Endodermal cell (in vitro differentiated cells): Measurements from ENCODE around the gene KMT5B. TPM values are rescaled to one million over a fixed set of nuclear protein-coding genes. Genes with fewer than 3 reads are reported as not detected.
A peak's percentile ranks its signal among the peaks of the same experiment; 100 is the strongest.

Experiments used
- DNase-seq: peaks from one replicate; pipeline ENCODE4 v3.0.0-alpha.2; 2017
- H3K27ac ChIP-seq: 2 replicates; pipeline ENCODE4 v1.5.1; 2013; ENCODE audit warnings: mild to moderate bottlenecking, low read depth, low read length, moderate library complexity
- H3K27me3 ChIP-seq: 2 replicates; pipeline ENCODE4 v1.6.1; 2013; ENCODE audit warnings: mild to moderate bottlenecking, low read length, moderate library complexity; ENCODE audit not compliant: insufficient read depth, control insufficient read depth, poor library complexity, severe bottlenecking
- H3K36me3 ChIP-seq: 2 replicates; pipeline ENCODE4 v1.7.0; 2013; ENCODE audit warnings: mild to moderate bottlenecking, low read length, moderate library complexity; ENCODE audit not compliant: control insufficient read depth, insufficient read depth
- H3K4me1 ChIP-seq: one replicate; pipeline ENCODE4 v1.7.0; 2013; ENCODE audit warnings: low read length; ENCODE audit not compliant: control insufficient read depth, insufficient read depth
- H3K4me3 ChIP-seq: 2 replicates; pipeline ENCODE4 v1.5.1; 2013; ENCODE audit warnings: mild to moderate bottlenecking, low read length, moderate library complexity
- H3K9ac ChIP-seq: 2 replicates; pipeline ENCODE4 v1.6.1; 2013; ENCODE audit warnings: mild to moderate bottlenecking, low read length, moderate library complexity; ENCODE audit not compliant: poor library complexity, severe bottlenecking; ENCODE audit errors: extremely low read depth
- H3K9me3 ChIP-seq: 2 replicates; pipeline ENCODE4 v1.6.1; 2013; ENCODE audit warnings: mild to moderate bottlenecking, low read length, moderate library complexity; ENCODE audit not compliant: control insufficient read depth
- H3K27ac Mint-ChIP-seq: 2 replicates; pipeline ENCODE4 v1.8.0; 2020; ENCODE audit warnings: mixed read lengths
- H3K27me3 Mint-ChIP-seq: 2 replicates; pipeline ENCODE4 v1.8.0; 2021; ENCODE audit warnings: mild to moderate bottlenecking, mixed read lengths; ENCODE audit not compliant: insufficient read depth
- H3K36me3 Mint-ChIP-seq: 2 replicates; pipeline ENCODE4 v1.8.0; 2020; ENCODE audit warnings: low read depth, mixed read lengths
- H3K4me1 Mint-ChIP-seq: 2 replicates; pipeline ENCODE4 v1.8.0; 2020; ENCODE audit warnings: mixed read lengths
- H3K4me3 Mint-ChIP-seq: 2 replicates; pipeline ENCODE4 v1.8.0; 2020; ENCODE audit warnings: mild to moderate bottlenecking, moderate library complexity, mixed read lengths
- H3K9me3 Mint-ChIP-seq: 2 replicates; pipeline ENCODE4 v1.8.0; 2020; ENCODE audit warnings: mild to moderate bottlenecking, mixed read lengths
- CTCF ChIP-seq: fragments of 200-600 bp; sonication (generic); conservative IDR thresholded peaks from 2 replicates; pipeline ENCODE4 v1.5.0; 2021; ENCODE audit warnings: antibody characterized with exemption, mild to moderate bottlenecking
- WGBS, 2 experiments: methylation state at CpG; one replicate each; pipeline versions ENCODE4 v1.1.5 to v1.1.7; 2013; ENCODE audit warnings: missing lambda C conversion rate in 2 of 2, mixed read lengths in 1 of 2; ENCODE audit not compliant: insufficient coverage in 1 of 2, insufficient read length in 1 of 2; 5-methylcytosine and 5-hydroxymethylcytosine counted together
- total RNA-seq, 2 donors: library from RNA; stranded (reverse); fragmentation: NEBNext Ultra II Directional in 1 of 2; extraction: Animal tissue kit (Norgen Biotek cat#: 25700) in 1 of 2; gene quantifications; 2 replicates in 1 of 2; 3 replicates in 1 of 2; pipeline ENCODE4 v1.2.1, GENCODE V29; 2021

KMT5B gene
- total RNA-seq, 2 donors from 2014 or later: 53.3 to 62.3 TPM

DNA sequence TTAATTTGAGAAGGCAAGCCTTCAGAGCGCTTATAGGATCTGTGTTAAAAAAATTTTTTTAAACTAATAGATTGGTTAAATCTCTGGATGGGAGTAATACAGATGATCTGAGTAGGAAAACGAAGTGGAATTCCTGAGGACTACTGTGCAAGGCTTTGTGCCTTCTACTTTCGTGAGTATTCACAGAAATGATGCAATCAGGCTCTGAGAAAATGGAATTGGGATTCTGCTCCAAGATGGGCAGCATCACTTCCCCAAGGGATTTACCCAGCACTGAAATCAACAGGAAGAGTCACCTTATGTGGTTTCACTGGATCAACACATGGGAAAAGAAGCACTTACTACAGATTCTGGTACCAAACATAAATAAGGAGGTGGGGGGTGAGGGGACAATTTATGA is 12.5 kb downstream of the KMT5B start:
- no peaks in the 10 kb centered on the region for H3K27me3 ChIP-seq
- DNase-seq: no peak
- no peak for TF ChIP-seq CTCF
- H3K9ac ChIP-seq: no peak overlapping the region
- Mint-ChIP-seq H3K9me3 (no peaks in the 10 kb centered on the region), H3K36me3 (peaks cover 4% of the 10 kb centered on the region), H3K4me3 (no peak overlapping the region), H3K4me1 (peaks cover 13% of the 10 kb centered on the region), H3K27ac (peak overlapping the region; percentile 1), H3K27me3 (no peaks in the 10 kb centered on the region)
- WGBS, 2 experiments: 90 to 97% methylated on average over 3 of the region's 3 CpGs
- H3K4me1 ChIP-seq: no peaks in the 10 kb centered on the region
- no peak overlapping the region for H3K4me3 ChIP-seq
- no peaks in the 10 kb centered on the region for H3K9me3 ChIP-seq
- no peaks in the 10 kb centered on the region for H3K36me3 ChIP-seq
- no peak overlapping the region for H3K27ac ChIP-seq

- H3K27me3 ChIP-seq: no peaks in the 10 kb centered on the region
- no peak overlapping the region for H3K27ac ChIP-seq
- H3K4me3 ChIP-seq: no peak overlapping the region
- WGBS, 2 experiments: 91 to 94% methylated on average over 6 to 8 of the region's 8 CpGs
- Mint-ChIP-seq H3K9me3 (no peaks in the 10 kb centered on the region), H3K36me3 (peaks cover 9% of the 10 kb centered on the region), H3K27me3 (no peaks in the 10 kb centered on the region), H3K4me1 (peaks cover 13% of the 10 kb centered on the region), H3K4me3 (no peak overlapping the region), H3K27ac (no peak overlapping the region)
- H3K9me3 ChIP-seq: no peaks in the 10 kb centered on the region
- no peak for DNase-seq
- TF ChIP-seq CTCF: no peak
- no peaks in the 10 kb centered on the region for H3K4me1 ChIP-seq
- H3K36me3 ChIP-seq: no peaks in the 10 kb centered on the region
- H3K9ac ChIP-seq: no peak overlapping the region
These were observed 13.7 kb downstream of the KMT5B start for GRCh38 chr11:68199295-68199987.

- H3K9me3 Mint-ChIP-seq: no peaks in the 10 kb centered on the region
- Histone ChIP-seq H3K4me3 (no peak overlapping the region), H3K27ac (no peak overlapping the region), H3K27me3 (no peaks in the 10 kb centered on the region), H3K9me3 (no peaks in the 10 kb centered on the region), H3K4me1 (no peaks in the 10 kb centered on the region), H3K36me3 (no peaks in the 10 kb centered on the region), H3K9ac (no peak overlapping the region)
- no peak for TF ChIP-seq CTCF
- no peak for DNase-seq
- no peak overlapping the region for H3K27ac Mint-ChIP-seq
- H3K27me3 Mint-ChIP-seq: no peaks in the 10 kb centered on the region
- no peak overlapping the region for H3K4me3 Mint-ChIP-seq
- H3K4me1 Mint-ChIP-seq: peaks cover 17% of the 10 kb centered on the region
- H3K36me3 Mint-ChIP-seq: peaks cover 9% of the 10 kb centered on the region
These were observed 16.9 kb downstream of the KMT5B start for GRCh38 chr11:68196219-68196618.
